Measurements from ENCODE around the gene TM4SF4. TPM values are rescaled to one million over a fixed set of nuclear protein-coding genes. Genes with fewer than 3 reads are reported as not detected.

The TM4SF4 gene
- total RNA-seq, 1 experiment from 2014 or later: 1.4 TPM

DNA sequence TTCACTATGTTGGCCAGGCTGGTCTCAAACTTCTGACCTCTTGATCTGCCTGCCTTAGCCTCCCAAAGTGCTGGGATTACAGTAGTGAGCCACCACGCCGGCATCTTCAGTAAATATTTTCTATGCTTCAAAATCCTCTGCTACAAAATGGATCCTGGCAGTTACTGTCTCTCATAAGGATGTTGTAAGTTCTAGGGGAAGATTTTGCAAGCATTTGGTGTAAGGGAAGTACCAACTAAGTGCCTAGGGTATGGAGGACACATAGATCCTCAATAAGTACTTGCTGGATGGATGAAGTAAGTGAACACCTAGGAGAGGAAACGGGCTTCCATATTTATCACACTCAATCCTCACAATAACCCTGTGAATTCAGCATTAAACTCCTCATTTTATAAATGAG is 6.6 kb downstream of the TM4SF4 start (continued):
- no peak for TF ChIP-seq ZNF396 (CRISPR knock-in tag; IDR thresholded peaks at IDR 0.05; ENCODE audit: borderline replicate concordance)

GRCh38 chr3:149481491-149481890 is 7.0 kb downstream of the TM4SF4 start:
- Mint-ChIP-seq H3K9me3 (no peaks in the 10 kb centered on the region), H3K4me1 (peaks cover 8% of the 10 kb centered on the region), H3K36me3 (no peaks in the 10 kb centered on the region), H3K4me3 (no peak overlapping the region), H3K27me3 (ENCODE audit: low read depth) (no peaks in the 10 kb centered on the region), H3K27ac (no peak overlapping the region)
- ATAC-seq (no peak), DNase-seq (ENCODE audit: low spot score) (no peak)
- ChIA-PET CTCF (interaction anchor here (0.6 kb wide), 1 partner anchor 111 kb away, joined by 3 read pairs; no protein-coding TSS in a partner anchor), POLR2A (no interaction called here)
- TF ChIP-seq, protein P1, sequence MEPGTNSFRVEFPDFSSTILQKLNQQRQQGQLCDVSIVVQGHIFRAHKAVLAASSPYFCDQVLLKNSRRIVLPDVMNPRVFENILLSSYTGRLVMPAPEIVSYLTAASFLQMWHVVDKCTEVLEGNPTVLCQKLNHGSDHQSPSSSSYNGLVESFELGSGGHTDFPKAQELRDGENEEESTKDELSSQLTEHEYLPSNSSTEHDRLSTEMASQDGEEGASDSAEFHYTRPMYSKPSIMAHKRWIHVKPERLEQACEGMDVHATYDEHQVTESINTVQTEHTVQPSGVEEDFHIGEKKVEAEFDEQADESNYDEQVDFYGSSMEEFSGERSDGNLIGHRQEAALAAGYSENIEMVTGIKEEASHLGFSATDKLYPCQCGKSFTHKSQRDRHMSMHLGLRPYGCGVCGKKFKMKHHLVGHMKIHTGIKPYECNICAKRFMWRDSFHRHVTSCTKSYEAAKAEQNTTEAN (CRISPR knock-in tag; IDR thresholded peaks at IDR 0.05): no peak
- TF ChIP-seq NFATC4 (CRISPR knock-in tag; IDR thresholded peaks at IDR 0.05) (no peak), FOXP1 (CRISPR knock-in tag; IDR thresholded peaks at IDR 0.05; ENCODE audit: borderline replicate concordance) (no peak)

GRCh38 chr3:149486726-149487125 is 12.2 kb downstream of the TM4SF4 start:
- H3K4me1 Mint-ChIP-seq: no peaks in the 10 kb centered on the region
- no peak for TF ChIP-seq ETV6 (CRISPR knock-in tag; IDR thresholded peaks at IDR 0.05)
- TF ChIP-seq ATF1 (CRISPR knock-in tag; IDR thresholded peaks at IDR 0.05): no peak
- no peak for TF ChIP-seq ZNF425 (CRISPR knock-in tag; conservative IDR thresholded peaks at IDR 0.05)
- no peak for TF ChIP-seq TEAD1 (CRISPR knock-in tag; IDR thresholded peaks at IDR 0.05)
- no peak for TF ChIP-seq OVOL2 (CRISPR knock-in tag; IDR thresholded peaks at IDR 0.05; ENCODE audit: borderline replicate concordance)
- TF ChIP-seq, protein P2, sequence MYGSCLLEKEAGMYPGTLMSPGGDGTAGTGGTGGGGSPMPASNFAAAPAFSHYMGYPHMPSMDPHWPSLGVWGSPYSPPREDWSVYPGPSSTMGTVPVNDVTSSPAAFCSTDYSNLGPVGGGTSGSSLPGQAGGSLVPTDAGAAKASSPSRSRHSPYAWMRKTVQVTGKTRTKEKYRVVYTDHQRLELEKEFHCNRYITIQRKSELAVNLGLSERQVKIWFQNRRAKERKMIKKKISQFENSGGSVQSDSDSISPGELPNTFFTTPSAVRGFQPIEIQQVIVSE (CRISPR knock-in tag; IDR thresholded peaks at IDR 0.05; ENCODE audit: borderline replicate concordance): no peak
- TF ChIP-seq EMX1 (CRISPR knock-in tag; IDR thresholded peaks at IDR 0.05): no peak
- TF ChIP-seq ZNF396 (CRISPR knock-in tag; IDR thresholded peaks at IDR 0.05; ENCODE audit: borderline replicate concordance): no peak
- TF ChIP-seq TP53 (CRISPR knock-in tag; IDR thresholded peaks at IDR 0.05): no peak
- TF ChIP-seq SOX15 (CRISPR knock-in tag; IDR thresholded peaks at IDR 0.05): no peak
- TF ChIP-seq, protein P3, sequence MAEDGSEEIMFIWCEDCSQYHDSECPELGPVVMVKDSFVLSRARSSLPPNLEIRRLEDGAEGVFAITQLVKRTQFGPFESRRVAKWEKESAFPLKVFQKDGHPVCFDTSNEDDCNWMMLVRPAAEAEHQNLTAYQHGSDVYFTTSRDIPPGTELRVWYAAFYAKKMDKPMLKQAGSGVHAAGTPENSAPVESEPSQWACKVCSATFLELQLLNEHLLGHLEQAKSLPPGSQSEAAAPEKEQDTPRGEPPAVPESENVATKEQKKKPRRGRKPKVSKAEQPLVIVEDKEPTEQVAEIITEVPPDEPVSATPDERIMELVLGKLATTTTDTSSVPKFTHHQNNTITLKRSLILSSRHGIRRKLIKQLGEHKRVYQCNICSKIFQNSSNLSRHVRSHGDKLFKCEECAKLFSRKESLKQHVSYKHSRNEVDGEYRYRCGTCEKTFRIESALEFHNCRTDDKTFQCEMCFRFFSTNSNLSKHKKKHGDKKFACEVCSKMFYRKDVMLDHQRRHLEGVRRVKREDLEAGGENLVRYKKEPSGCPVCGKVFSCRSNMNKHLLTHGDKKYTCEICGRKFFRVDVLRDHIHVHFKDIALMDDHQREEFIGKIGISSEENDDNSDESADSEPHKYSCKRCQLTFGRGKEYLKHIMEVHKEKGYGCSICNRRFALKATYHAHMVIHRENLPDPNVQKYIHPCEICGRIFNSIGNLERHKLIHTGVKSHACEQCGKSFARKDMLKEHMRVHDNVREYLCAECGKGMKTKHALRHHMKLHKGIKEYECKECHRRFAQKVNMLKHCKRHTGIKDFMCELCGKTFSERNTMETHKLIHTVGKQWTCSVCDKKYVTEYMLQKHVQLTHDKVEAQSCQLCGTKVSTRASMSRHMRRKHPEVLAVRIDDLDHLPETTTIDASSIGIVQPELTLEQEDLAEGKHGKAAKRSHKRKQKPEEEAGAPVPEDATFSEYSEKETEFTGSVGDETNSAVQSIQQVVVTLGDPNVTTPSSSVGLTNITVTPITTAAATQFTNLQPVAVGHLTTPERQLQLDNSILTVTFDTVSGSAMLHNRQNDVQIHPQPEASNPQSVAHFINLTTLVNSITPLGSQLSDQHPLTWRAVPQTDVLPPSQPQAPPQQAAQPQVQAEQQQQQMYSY (CRISPR knock-in tag; IDR thresholded peaks at IDR 0.05): no peak
- ChIA-PET POLR2A (no interaction called here), CTCF (interaction anchor here (0.6 to 1.7 kb wide), 4 partner anchors 14 to 531 kb away, joined by 3 to 4 read pairs (median 4); no protein-coding TSS in a partner anchor)
- no peaks in the 10 kb centered on the region for H3K36me3 Mint-ChIP-seq
- H3K27me3 Mint-ChIP-seq (ENCODE audit: low read depth): no peaks in the 10 kb centered on the region
- H3K9me3 Mint-ChIP-seq: peaks cover 3% of the 10 kb centered on the region; the same call in 1 of the 2 replicates
- no peak overlapping the region for H3K4me3 Mint-ChIP-seq
- H3K27ac Mint-ChIP-seq: no peak overlapping the region
- ATAC-seq (no peak), DNase-seq (ENCODE audit: low spot score) (no peak)
